ENCODE results near the gene BCL7A.
"Not testable (repeated sequence)": the region's sequence is repeated elsewhere in the genome, so short reads cannot be mapped to it uniquely, and the experiment has no call there.

BCL7A gene

DNA sequence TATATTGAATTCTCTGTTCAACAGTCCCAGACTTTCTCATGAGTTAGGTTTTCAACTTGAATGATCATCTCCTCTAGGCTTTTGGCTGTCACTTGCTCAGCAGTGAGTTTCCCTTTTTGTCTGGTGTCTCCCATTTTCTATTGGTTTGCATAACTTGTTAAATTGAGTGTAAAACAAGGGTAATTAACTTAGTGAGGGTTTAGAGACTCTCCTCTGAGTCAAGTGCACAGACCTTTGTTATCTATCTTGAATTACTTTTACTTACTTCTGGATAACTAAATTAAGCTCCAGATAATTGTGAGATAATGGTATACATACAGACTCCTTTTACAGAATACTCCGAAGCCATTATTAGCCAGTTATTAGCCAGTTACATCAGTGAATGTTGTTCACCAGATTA is 78.9 kb downstream of the BCL7A start:
- H3K9me3 ChIP-seq (ENCODE audit: insufficient read depth, low read length): no peaks in the 10 kb centered on the region
- H3F3A ChIP-seq (ENCODE audit: insufficient read depth): peaks cover 4% of the 10 kb centered on the region
- H3K27ac ChIP-seq (ENCODE audit: low read depth, low read length): no peak overlapping the region
- H3K27me3 ChIP-seq (ENCODE audit: low read length): no peaks in the 10 kb centered on the region
- no peaks in the 10 kb centered on the region for H3K9me2 ChIP-seq (replicated peaks; ENCODE audit: insufficient read depth, low read length)
- H3K9ac ChIP-seq (ENCODE audit: low read length): no peak overlapping the region
- H4K20me1 ChIP-seq (ENCODE audit: low read depth, low read length): no peaks in the 10 kb centered on the region; the same call in 1 of the 2 replicates
- H3K79me2 ChIP-seq (ENCODE audit: insufficient read depth, low read length): peaks cover 76% of the 10 kb centered on the region
- no peak overlapping the region for H3K4me2 ChIP-seq (ENCODE audit: low read depth, low read length, poor library complexity, severe bottlenecking)
- no peak for TF ChIP-seq EZH2phosphoT487 (conservative IDR thresholded peaks at IDR 0.05; ENCODE audit: low read length)
- TF ChIP-seq CTCF (IDR thresholded peaks at IDR 0.05; ENCODE audit: insufficient read depth, low read length, poor library complexity, severe bottlenecking): no peak
- H2AFZ ChIP-seq (ENCODE audit: low read depth, low read length, severe bottlenecking): no peak overlapping the region
- H3K36me3 ChIP-seq (ENCODE audit: low read length): no peaks in the 10 kb centered on the region
- H3K4me3 ChIP-seq (ENCODE audit: insufficient read depth, low read length, poor library complexity, severe bottlenecking): no peak overlapping the region

DNA sequence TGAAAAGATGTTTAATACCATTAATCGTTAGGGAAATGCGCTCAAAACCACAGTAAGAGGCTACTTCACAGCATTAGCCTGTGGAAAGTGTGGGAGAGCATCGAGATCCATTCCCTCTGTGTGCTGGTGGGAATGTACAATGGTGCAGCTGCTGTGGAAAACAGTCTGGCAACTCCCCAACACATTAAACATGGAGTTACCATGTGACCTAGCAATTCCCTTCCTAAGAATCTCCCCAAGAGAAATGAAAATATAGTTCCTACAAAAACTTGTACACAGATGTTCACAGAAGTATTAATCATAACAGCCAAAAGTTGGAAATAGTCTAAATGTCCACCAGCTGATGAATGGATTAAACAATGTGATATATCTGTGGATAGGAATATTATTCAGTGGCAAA is 80.6 kb downstream of the BCL7A start:
- no peak overlapping the region for H3K4me3 ChIP-seq (ENCODE audit: insufficient read depth, low read length, poor library complexity, severe bottlenecking)
- H3K9ac ChIP-seq (ENCODE audit: low read length): no peak overlapping the region
- TF ChIP-seq EZH2phosphoT487 (conservative IDR thresholded peaks at IDR 0.05; ENCODE audit: low read length): no peak
- no peak for TF ChIP-seq CTCF (IDR thresholded peaks at IDR 0.05; ENCODE audit: insufficient read depth, low read length, poor library complexity, severe bottlenecking)
- no peaks in the 10 kb centered on the region for H3K27me3 ChIP-seq (ENCODE audit: low read length)
- H2AFZ ChIP-seq (ENCODE audit: low read depth, low read length, severe bottlenecking): no peak overlapping the region
- H3K79me2 ChIP-seq (ENCODE audit: insufficient read depth, low read length): peaks cover 81% of the 10 kb centered on the region
- H4K20me1 ChIP-seq (ENCODE audit: low read depth, low read length): peaks cover 2% of the 10 kb centered on the region; the same call in 1 of the 2 replicates
- H3K27ac ChIP-seq (ENCODE audit: low read depth, low read length): no peak overlapping the region
- H3K4me2 ChIP-seq (ENCODE audit: low read depth, low read length, poor library complexity, severe bottlenecking): no peak overlapping the region
- no peaks in the 10 kb centered on the region for H3K9me2 ChIP-seq (replicated peaks; ENCODE audit: insufficient read depth, low read length)
- no peaks in the 10 kb centered on the region for H3K9me3 ChIP-seq (ENCODE audit: insufficient read depth, low read length)
- H3F3A ChIP-seq (ENCODE audit: insufficient read depth): peaks cover 4% of the 10 kb centered on the region
- H3K36me3 ChIP-seq (ENCODE audit: low read length): no peaks in the 10 kb centered on the region

DNA sequence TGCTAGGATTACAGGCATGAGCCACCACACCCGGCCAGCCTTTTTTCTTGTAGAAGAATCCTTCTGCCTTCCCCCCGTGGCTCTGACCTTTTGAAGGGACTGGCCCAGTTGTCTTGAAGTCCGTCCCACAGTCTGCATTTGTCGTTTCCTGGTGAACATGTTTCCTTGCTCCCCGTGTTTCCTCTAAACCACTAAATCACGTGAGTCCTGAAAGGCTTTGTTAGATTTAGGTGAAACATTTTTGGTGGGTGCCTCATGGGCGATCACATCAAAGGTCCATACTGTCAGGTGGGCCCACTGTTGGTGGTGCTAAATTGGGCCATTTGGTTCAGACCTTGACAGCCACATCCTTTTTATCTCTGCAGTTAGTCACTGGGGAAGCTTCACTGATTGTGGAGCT is 83.2 kb downstream of the BCL7A start:
- H3K27ac ChIP-seq (ENCODE audit: low read depth, low read length): no peak overlapping the region
- H3K9ac ChIP-seq (ENCODE audit: low read length): no peak overlapping the region
- H2AFZ ChIP-seq (ENCODE audit: low read depth, low read length, severe bottlenecking): no peak overlapping the region
- H3K4me3 ChIP-seq (ENCODE audit: insufficient read depth, low read length, poor library complexity, severe bottlenecking): no peak overlapping the region
- H3K79me2 ChIP-seq (ENCODE audit: insufficient read depth, low read length): peaks cover 87% of the 10 kb centered on the region
- H3K9me2 ChIP-seq (replicated peaks; ENCODE audit: insufficient read depth, low read length): no peaks in the 10 kb centered on the region
- H3K9me3 ChIP-seq (ENCODE audit: insufficient read depth, low read length): no peaks in the 10 kb centered on the region
- TF ChIP-seq CTCF (IDR thresholded peaks at IDR 0.05; ENCODE audit: insufficient read depth, low read length, poor library complexity, severe bottlenecking) (no peak), EZH2phosphoT487 (conservative IDR thresholded peaks at IDR 0.05; ENCODE audit: low read length) (no peak)
- peaks cover 4% of the 10 kb centered on the region for H3F3A ChIP-seq (ENCODE audit: insufficient read depth)
- no peaks in the 10 kb centered on the region for H3K36me3 ChIP-seq (ENCODE audit: low read length)
- H4K20me1 ChIP-seq (ENCODE audit: low read depth, low read length): peaks cover 4% of the 10 kb centered on the region; the same call in 1 of the 2 replicates
- no peak overlapping the region for H3K4me2 ChIP-seq (ENCODE audit: low read depth, low read length, poor library complexity, severe bottlenecking)
- no peaks in the 10 kb centered on the region for H3K27me3 ChIP-seq (ENCODE audit: low read length)

GRCh38 chr12:122105496-122105895 is 83.8 kb downstream of the BCL7A start:
- H3K27me3 ChIP-seq (ENCODE audit: low read length); H3F3A ChIP-seq (ENCODE audit: insufficient read depth); H3K36me3 ChIP-seq (ENCODE audit: low read length); H4K20me1 ChIP-seq (ENCODE audit: low read depth, low read length); H3K4me3 ChIP-seq (ENCODE audit: insufficient read depth, low read length, poor library complexity, severe bottlenecking); H3K27ac ChIP-seq (ENCODE audit: low read depth, low read length); H3K9me2 ChIP-seq (replicated peaks; ENCODE audit: insufficient read depth, low read length); H3K4me2 ChIP-seq (ENCODE audit: low read depth, low read length, poor library complexity, severe bottlenecking); H3K9ac ChIP-seq (ENCODE audit: low read length); H2AFZ ChIP-seq (ENCODE audit: low read depth, low read length, severe bottlenecking); H3K9me3 ChIP-seq (ENCODE audit: insufficient read depth, low read length): not testable (repeated sequence)
- H3K79me2 ChIP-seq (ENCODE audit: insufficient read depth, low read length): peaks cover 83% of the 10 kb centered on the region

All from SU-DHL-6 (cell line).